Activated effector memory CD4-positive, alpha-beta T cell treated with Interleukin-2 at 50 U/mL for 16 hours (primary cell): ENCODE data around the gene TMUB1.

Experiments used
- DNase-seq: peaks from one replicate; pipeline ENCODE4 v3.0.0-alpha.2; 2020

Gene TMUB1

GRCh38 chr7:151083071-151083823 lies at the start of gene TMUB1:
TSS of gene TMUB1 (minus strand) at chr7:151083493. CDS start at chr7:151082563, 930 bp downstream.
- peak; percentile 74 for DNase-seq

- no peak for DNase-seq
Observed at GRCh38 chr7:151132461-151133205, 49.3 kb upstream of the TMUB1 start.

- no peak for DNase-seq
Observed at GRCh38 chr7:151131592-151132293, 48.5 kb upstream of the TMUB1 start.

- DNase-seq, result no peak
Observed at GRCh38 chr7:151131224-151131591, 47.9 kb upstream of the TMUB1 start.

- no peak for DNase-seq
Observed at GRCh38 chr7:151130741-151131157, 47.5 kb upstream of the TMUB1 start.

- DNase-seq, result no peak
Observed at GRCh38 chr7:151129960-151130591, 46.8 kb upstream of the TMUB1 start.

GRCh38 chr7:151129117-151129959 lies 46.0 kb upstream of the TMUB1 start:
- no peak for DNase-seq

GRCh38 chr7:151128716-151129115 lies 45.4 kb upstream of the TMUB1 start:
- DNase-seq, result no peak

GRCh38 chr7:151128144-151128543 lies 44.9 kb upstream of the TMUB1 start:
- no peak for DNase-seq

- DNase-seq, result no peak
Observed at GRCh38 chr7:151126491-151127137, 43.3 kb upstream of the TMUB1 start.

GRCh38 chr7:151125846-151126481 lies 42.7 kb upstream of the TMUB1 start:
- no peak for DNase-seq

GRCh38 chr7:151125470-151125845 lies 42.2 kb upstream of the TMUB1 start:
- no peak for DNase-seq

GRCh38 chr7:151124899-151125399 lies 41.7 kb upstream of the TMUB1 start:
- DNase-seq, result no peak

- no peak for DNase-seq
Observed at GRCh38 chr7:151124481-151124880, 41.2 kb upstream of the TMUB1 start.

- peak; percentile 66 for DNase-seq
Observed at GRCh38 chr7:151123822-151124464, 40.6 kb upstream of the TMUB1 start.

- DNase-seq, result no peak
Observed at GRCh38 chr7:151123158-151123821, 40.0 kb upstream of the TMUB1 start.

- no peak for DNase-seq
Observed at GRCh38 chr7:151122796-151123157, 39.5 kb upstream of the TMUB1 start.

- no peak for DNase-seq
Observed at GRCh38 chr7:151122276-151122675, 39.0 kb upstream of the TMUB1 start.

GRCh38 chr7:151121380-151122170 lies 38.3 kb upstream of the TMUB1 start:
- no peak for DNase-seq
